GM21526 (cell line): ENCODE results near the gene KANSL3.

Source experiments
- ATAC-seq: cut with Tn5 transposase; IDR thresholded peaks from one replicate; pipeline ENCODE4 v1.9.1; 2021; ENCODE audit warnings: moderate library complexity; ENCODE audit not compliant: unreplicated experiment, low FRiP score

The KANSL3 gene

GRCh38 chr2:96547731-96548171 lies 90.4 kb downstream of the KANSL3 start:
- ATAC-seq = no peak

GRCh38 chr2:96547203-96547641 lies 90.9 kb downstream of the KANSL3 start:
- ATAC-seq = no peak

GRCh38 chr2:96546797-96547196 lies 91.3 kb downstream of the KANSL3 start:
- no peak for ATAC-seq

- no peak for ATAC-seq
Observed at GRCh38 chr2:96546321-96546720, 91.8 kb downstream of the KANSL3 start.
